Calu3 (cell line): ENCODE measurements around the gene PPP2R2C. TPM values are rescaled to one million over a fixed set of nuclear protein-coding genes. Genes with fewer than 3 reads are reported as not detected.

ENCODE experiments used
- BruUV-seq: library from RNA; stranded (reverse); fragments of 400-500 nt; replicated peaks from 2 replicates; lab custom pipeline; 2021; lab: Mats Ljungman, UMichigan
- CTCF ChIA-PET: fragments of 300-600 bp; sonication (Branson Sonifier 250); formaldehyde crosslinking; loops from one replicate; lab custom pipeline; 2022; ENCODE audit warnings: antibody characterized with exemption; lab: Charles Lee
- DNase-seq: peaks from one replicate; pipeline ENCODE4 v3.0.0; 2022
- H3K27ac Mint-ChIP-seq: one replicate; pipeline ENCODE4 v1.8.0; 2022; ENCODE audit warnings: mixed read lengths; ENCODE audit not compliant: unreplicated experiment
- H3K27me3 Mint-ChIP-seq: one replicate; pipeline ENCODE4 v1.8.0; 2022; ENCODE audit warnings: mixed read lengths; ENCODE audit not compliant: unreplicated experiment
- H3K36me3 Mint-ChIP-seq: one replicate; pipeline ENCODE4 v1.8.0; 2022; ENCODE audit warnings: mild to moderate bottlenecking, moderate library complexity, mixed read lengths; ENCODE audit not compliant: insufficient read depth, unreplicated experiment
- H3K4me1 Mint-ChIP-seq: one replicate; pipeline ENCODE4 v1.8.0; 2022; ENCODE audit warnings: mild to moderate bottlenecking, low read depth, mixed read lengths; ENCODE audit not compliant: unreplicated experiment
- H3K4me3 Mint-ChIP-seq: one replicate; pipeline ENCODE4 v1.8.0; 2022; ENCODE audit warnings: mild to moderate bottlenecking, low read depth, moderate library complexity, mixed read lengths; ENCODE audit not compliant: unreplicated experiment
- H3K9me3 Mint-ChIP-seq: one replicate; pipeline ENCODE4 v1.8.0; 2022; ENCODE audit warnings: low read depth, mixed read lengths; ENCODE audit not compliant: unreplicated experiment
- CTCF ChIP-seq: fragments of 200-600 bp; IDR thresholded peaks from one replicate; pipeline ENCODE4 v1.8.0; 2022; ENCODE audit warnings: antibody characterized with exemption; ENCODE audit not compliant: unreplicated experiment
- intact Hi-C: fragments of 100-400 bp; cut with micrococcal nuclease; formaldehyde crosslinking; loops from one replicate; pipeline ENCODE4 v1.10.0; 2022; ENCODE audit not compliant: unreplicated experiment
- total RNA-seq: library from RNA; stranded (reverse); gene quantifications from 2 replicates; pipeline ENCODE4 v1.2.3, GENCODE V29; 2022

Gene PPP2R2C
- total RNA-seq, 1 experiment from 2014 or later, result 9.4 TPM

GRCh38 chr4:6379767-6380745 lies 92.4 kb downstream of the PPP2R2C start:
- no TSS peak for BruUV-seq
- no peak for DNase-seq
- CTCF ChIA-PET, result no interaction called here
- no peak for TF ChIP-seq CTCF
- Mint-ChIP-seq H3K27me3 (peaks cover 8% of the 10 kb centered on the region), H3K4me3 (no peak overlapping the region), H3K4me1 (no peaks in the 10 kb centered on the region), H3K36me3 (no peaks in the 10 kb centered on the region), H3K9me3 (no peaks in the 10 kb centered on the region), H3K27ac (no peak overlapping the region)
- intact Hi-C loops, result no loop called here

- H3K27ac Mint-ChIP-seq, result no peak overlapping the region
- DNase-seq, result no peak
- no peak for TF ChIP-seq CTCF
- BruUV-seq, result no TSS peak
- CTCF ChIA-PET, result interaction anchor here (0.6 kb wide), 1 partner anchor 525 kb away, joined by 3 read pairs; no protein-coding TSS in a partner anchor
- H3K9me3 Mint-ChIP-seq, result no peaks in the 10 kb centered on the region
- intact Hi-C loops, result no loop called here
- H3K4me3 Mint-ChIP-seq, result no peak overlapping the region
- no peaks in the 10 kb centered on the region for H3K36me3 Mint-ChIP-seq
- H3K27me3 Mint-ChIP-seq, result peaks cover 6% of the 10 kb centered on the region
- H3K4me1 Mint-ChIP-seq, result no peaks in the 10 kb centered on the region
These were observed 93.6 kb downstream of the PPP2R2C start for GRCh38 chr4:6378493-6379445.

GRCh38 chr4:6377626-6378492 lies 94.6 kb downstream of the PPP2R2C start:
- no peak overlapping the region for H3K27ac Mint-ChIP-seq
- intact Hi-C loops, result no loop called here
- H3K9me3 Mint-ChIP-seq, result no peaks in the 10 kb centered on the region
- no peak for DNase-seq
- H3K4me3 Mint-ChIP-seq, result no peak overlapping the region
- TF ChIP-seq CTCF, result no peak
- H3K4me1 Mint-ChIP-seq, result no peaks in the 10 kb centered on the region
- CTCF ChIA-PET, result no interaction called here
- H3K36me3 Mint-ChIP-seq, result no peaks in the 10 kb centered on the region
- BruUV-seq, result no TSS peak
- no peaks in the 10 kb centered on the region for H3K27me3 Mint-ChIP-seq
